GM19324 (cell line): ENCODE data around the gene OSBPL2.

ENCODE experiments used
- ATAC-seq: cut with Tn5 transposase; IDR thresholded peaks from one replicate; pipeline ENCODE4 v1.9.1; 2021; ENCODE audit warnings: mild to moderate bottlenecking, moderate library complexity; ENCODE audit not compliant: unreplicated experiment, low FRiP score

OSBPL2 gene

DNA sequence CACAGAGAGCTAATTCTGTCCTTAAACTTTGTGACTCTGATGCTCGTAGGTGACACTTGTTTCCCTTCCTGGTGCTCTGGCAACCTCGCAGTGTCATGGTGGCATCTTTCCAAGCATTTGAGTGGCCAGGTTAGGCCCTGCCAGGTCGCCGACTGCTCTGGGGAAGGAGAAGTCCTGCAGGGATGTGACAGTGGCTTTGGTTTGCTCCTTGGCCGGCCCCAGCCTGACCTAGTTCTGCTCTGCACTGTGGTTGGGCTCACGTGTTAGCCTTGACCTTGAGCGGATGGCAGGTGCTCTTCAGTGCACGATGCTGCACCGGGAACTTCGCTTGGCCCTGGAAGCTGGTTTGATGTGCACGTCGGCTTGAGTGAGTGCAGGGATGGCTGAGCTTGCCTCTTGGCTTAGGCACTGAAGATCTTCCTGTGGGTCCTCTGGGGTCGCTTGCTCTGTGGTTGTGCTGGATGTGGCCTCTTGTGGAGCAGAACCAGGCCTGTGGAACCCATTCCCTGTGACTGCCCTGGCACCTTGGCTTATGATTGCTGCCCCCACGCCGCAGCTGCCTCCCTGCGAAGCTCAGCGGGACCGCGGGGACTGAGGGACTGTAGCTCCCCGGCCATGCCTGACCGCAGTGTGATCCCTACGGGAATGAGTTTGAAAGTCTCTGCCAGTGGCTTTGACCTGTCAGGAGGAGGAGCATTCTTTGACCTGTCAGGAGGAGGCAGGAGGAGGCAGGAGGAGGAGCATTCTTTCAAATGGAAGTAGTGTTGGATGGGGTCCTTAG lies 8.7 kb downstream of the OSBPL2 start:
- no peak for ATAC-seq

DNA sequence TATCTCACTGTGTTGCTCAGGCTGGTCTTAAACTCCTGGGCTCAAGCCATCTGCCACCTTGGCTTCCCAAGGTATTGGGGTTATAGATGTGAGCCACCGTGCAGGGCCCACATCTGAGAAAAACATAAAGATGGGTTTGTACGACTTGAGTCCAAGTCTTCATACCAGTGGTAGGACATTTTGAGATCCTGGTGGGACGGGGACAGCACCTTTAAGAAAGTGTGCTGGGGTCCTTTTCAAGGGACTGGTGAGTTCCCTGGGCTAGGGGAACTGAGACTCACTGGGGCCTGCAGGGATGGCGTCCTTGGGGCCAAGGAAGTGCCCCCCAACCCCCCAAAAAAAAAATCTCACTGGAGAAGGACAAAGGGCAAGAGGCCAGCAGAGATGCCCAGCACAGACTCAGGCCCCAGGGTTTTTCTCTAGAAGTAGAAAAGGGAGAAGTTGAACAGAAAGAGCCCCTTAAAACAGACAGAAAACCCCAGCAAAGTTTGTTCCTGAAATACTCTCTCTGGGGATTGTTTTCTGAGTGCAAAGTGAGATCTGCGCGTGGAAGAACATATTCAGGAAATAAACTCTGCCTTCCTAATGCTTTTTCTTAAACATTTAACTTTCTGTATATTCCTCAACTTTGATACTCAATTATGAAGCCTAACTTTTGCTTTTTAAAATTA lies 10.7 kb downstream of the OSBPL2 start:
- no peak for ATAC-seq

DNA sequence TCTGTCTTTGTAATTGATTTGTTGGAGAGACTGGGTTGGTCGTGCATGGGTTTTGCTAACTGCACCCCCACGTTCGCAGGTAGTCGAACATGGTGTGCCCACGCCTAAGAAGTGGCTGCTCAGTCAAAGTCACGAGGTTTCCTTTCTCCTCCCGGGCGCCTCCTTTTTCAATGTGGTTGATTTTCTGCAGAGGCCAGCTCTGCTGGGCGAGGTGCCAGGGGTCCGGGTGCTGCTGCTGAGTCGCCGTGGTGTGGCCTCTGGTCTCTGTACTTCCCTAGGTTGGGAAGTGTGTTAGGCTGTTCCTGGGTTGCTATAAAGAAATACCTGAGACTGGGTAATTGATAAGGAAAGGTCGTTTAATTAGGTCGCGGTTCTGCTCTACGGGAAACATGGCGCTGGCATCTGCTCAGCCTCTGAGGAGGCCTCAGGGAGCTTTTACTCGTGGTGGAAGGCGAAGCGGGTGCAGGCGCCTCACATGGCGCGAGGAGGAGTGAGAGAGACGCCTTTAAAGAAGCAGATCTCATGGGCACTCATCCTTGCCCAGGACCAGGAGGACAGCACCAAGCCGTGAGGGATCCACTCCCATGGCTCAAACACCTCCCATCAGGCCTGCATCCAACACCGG lies 14.1 kb downstream of the OSBPL2 start:
- ATAC-seq: no peak

DNA sequence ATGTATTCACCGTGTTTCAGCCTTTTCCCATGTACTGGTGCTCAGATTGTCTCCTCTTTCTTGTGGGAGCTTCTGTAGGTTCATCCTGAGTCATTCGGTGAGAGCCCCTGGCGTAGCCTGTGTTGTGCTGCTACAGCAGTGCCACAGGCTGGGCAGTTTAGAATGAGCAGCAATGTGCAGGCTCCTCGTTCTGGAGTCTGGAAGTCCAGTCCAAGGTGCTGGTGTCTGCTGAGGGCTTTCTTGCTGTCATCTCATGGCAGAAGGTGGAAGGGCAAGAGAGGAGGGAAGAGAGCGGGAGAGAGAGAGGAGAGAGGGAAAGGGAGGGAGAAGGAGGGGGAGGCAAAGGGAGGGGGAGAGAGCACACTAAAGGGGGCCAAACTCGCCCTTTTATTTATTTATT lies 15.1 kb downstream of the OSBPL2 start:
- ATAC-seq: no peak

DNA sequence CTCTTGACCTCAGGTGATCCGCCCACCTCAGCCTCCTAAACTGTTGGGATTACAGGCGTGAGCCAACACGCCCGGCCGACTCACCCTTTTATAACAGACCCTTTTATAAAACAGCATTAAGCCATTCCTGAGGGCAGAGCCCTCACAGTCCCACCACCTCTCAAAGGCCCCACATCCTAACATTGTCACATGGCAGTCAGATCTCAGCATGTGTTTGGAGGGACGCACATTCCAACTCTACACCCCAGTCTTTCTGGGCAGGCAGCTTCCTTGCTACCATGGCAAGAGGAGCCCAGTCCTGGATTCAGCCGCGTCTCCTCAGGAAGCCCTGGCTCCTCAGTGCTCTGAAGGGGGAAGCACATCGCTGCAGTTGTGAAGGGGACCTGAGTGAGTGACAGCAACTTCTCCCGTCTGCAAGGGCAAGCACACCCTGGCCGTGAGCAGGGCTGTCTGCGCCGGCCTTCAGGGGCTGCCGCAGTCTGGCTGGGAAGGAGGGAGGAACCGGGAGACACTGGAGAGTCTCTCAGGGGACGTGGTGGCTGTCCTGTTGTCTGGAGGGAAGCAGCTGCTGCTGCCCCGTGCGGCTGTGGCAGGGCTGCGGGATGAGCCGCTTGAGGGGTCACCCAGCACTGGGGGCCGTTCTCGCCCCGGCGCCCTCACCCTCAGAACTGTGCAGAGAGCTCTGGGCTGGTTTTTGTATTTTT lies 15.9 kb downstream of the OSBPL2 start:
- no peak for ATAC-seq

DNA sequence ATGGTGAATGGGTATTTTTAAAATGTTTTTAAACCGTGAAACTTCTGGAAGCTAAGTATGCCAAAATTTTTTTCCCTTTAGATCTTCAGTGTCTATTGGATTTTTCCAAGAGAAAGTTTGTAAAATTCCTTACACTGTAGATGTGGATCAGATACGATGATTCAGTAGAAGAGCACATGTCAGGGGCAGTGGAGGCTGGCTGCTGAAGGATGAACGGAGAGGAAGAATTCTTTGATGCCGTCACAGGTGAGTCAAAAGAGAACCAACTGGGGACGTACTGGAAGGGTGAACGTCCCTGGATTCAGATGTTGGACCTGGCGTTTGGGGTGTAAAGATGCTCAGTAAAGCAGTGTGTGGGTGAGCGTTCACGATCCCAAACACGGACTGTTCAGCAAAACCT lies 17.7 kb downstream of the OSBPL2 start:
- no peak for ATAC-seq

DNA sequence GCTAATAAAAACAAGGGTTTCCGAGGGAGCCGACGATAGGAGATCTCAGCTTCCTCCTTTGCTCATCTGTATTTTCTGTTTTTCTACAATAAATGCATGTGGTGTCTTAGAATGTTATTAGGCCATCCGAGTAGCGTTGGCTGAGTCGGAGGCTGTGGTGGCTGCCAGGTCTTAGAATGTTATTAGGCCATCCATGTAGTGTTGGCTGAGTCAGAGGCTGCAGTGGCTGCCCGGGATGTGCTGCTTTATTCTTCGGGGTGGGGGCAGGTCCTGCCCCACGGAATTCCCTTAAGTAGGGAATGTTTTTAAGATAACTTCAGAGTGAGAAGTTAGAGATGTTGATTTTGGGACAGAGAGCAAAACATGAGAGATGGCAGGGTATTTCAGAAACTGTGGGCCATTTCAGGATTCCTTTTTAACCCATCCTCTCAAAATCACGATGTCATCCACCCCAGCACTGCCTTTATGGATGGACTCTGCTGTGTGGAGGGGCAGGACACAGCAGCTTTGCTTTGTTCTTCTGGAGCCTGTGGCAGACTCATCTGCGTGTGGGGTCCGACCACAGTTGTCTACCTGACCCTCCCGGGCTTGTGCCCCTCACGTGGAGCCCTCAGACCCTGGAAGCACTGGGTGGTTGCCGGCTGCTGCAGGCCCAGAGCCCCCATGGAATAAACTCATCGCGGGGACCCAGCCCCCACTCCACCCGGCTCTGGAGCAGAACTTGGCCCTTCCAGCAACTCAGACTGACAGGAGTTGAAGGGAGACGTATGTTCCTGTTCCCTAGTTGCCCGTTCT lies 20.4 kb downstream of the OSBPL2 start:
- ATAC-seq: no peak

DNA sequence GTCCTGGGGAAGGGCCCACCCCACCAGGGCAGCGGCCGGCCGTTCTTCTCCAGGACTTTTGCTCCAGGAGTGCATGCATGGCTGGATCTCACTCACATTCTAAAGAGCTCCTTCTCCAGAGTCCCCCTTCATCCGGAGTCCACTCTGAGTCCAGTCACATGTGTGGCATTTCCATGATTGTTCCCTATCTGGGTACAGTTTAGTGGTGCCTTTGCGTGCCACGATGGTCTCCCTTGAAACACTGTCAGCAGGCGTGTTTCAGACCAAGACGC lies 20.9 kb downstream of the OSBPL2 start:
- ATAC-seq: no peak

DNA sequence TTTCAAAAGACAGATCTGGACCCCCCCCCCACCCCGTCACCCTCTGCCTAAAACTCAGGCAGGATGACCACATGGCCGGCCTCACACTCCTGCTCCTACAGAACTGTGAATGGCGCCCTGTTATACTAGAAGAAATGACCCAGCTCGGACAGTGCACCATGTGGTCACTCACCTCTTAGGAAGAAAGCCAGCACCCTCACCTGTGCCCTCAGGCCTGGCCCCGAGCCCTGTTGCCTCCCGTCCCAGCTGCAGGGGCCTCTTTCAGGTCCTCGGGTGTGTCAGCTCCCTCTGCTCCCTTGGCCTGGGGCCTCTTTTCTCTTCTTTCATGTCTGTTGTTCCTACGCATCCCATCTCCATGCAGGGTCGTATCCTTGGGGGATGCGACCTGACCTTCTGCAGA lies 23.7 kb downstream of the OSBPL2 start:
- no peak for ATAC-seq

DNA sequence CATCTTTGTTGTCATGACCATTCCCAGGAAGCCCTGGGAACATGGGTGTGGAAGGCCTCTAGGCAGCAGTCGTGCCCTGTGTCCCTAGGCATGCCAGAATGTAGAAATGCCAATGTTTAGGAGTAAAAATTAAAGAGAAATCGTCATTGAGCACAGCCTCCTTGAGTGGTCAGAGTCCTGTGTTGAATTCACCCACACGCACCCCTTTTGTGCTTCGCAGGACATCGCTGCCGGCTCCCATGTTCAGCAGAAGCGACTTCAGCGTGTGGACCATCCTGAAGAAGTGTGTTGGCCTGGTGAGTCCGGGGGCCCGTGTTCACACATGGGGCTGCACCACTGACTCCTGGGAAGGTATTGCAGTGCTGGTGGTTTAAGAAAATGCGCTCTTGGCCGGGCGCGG lies 25.1 kb downstream of the OSBPL2 start:
- ATAC-seq: no peak

DNA sequence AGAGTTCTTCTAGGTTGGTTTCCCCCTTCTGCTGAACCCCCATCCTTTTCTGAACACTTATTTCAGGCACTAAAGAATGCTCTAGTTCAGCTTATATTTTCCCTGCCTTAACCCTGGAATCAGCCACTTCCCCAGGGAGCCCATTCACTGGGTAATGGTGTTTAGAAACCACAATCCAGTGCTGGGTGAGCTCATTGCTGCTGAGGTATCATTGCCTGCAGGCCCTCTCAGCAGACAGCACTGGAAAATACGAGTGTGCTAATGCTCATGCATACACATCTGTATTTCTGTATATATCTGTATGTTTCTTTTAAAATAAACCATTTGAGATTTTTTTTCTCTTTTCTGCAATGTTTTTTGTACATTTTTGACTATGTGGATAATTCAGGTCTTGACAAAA lies 27.0 kb downstream of the OSBPL2 start:
- ATAC-seq: no peak

DNA sequence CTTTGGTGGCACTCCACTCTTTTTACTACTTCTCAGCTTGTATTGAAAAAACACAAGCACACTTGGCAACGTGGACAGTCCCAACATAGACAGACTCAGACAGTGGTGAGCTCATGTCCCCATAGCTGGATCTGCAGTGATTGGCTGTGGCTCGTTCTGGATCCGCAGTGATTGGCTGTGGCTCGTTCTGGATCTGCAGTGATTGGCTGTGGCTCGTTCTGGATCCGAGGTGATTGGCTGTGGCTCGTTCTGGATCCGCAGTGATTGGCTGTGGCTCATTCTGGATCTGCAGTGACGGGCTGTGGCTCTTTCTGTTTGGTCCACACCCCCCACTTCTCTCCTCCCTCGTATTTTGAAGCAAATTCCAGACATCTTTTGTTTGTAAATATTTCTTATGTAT lies 28.0 kb downstream of the OSBPL2 start:
- ATAC-seq: no peak

DNA sequence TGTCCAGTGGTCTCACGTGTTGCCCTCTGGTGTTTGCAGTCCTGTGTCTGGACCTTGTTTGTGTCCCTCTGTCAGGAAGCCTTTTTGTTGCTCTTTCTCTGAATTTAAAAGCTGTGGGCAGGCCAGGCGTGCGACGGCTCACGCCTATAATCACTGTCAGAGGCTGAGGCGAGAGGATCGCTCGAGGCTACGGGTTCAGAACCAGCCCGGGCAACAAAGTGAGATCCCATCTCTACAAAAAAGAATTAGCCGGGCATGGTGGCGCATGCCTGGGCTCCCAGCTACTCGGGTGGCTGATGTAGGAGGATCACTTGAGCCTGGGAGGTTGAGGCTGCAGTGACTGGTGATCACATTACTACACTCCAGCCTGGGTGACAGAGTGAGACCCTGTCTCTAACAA lies 28.5 kb downstream of the OSBPL2 start:
- ATAC-seq: no peak

DNA sequence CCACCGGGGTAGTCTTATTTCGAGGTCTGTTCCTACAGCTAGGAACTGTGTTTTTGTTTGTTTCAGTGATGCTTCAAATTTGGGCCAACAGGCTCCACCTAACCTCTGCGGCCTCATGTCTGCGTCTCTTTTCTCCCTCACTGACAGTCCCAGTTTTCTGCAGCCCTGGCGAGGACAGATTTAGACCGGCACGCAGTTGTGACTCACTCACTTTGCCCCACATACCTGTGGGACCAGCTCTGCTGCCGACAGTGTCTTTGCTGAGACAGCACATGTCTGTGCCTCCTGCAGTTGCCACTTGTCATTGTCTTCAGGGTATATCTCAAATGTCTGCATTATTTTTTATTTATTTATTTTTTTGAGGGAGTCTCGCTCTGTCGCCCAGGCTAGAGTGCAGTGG lies 29.2 kb downstream of the OSBPL2 start:
- ATAC-seq: no peak

DNA sequence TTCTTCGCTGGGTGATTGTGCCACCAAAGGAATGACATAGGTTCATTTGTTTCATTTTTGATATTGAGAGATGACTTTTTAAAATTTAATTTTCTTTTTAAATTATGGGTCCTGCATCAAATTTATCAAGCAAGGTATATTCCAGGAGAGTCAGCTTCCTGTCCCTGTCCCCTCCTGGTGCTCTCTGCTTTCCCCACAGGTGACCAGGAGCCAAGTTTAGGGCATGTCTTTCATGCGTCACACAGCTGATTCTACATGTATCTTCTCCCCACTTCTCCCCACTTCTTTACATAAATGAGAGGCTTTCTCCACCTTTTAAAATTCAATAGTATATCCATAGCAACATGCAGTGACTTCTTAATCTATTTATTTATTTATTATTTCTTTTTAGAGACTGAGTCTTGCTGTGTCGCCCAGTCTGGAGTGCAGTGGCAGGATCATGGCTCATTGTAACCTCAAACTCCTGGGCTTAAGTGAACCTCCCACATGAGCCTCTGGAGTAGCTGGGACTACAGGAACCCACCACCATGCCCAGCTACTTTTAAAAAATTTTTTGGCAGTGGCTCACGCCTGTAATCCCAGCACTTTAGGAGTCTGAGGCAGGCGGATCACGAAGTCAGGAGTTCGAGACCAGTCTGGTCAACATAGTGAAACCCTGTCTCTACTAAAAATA lies 30.0 kb downstream of the OSBPL2 start:
- ATAC-seq: no peak

DNA sequence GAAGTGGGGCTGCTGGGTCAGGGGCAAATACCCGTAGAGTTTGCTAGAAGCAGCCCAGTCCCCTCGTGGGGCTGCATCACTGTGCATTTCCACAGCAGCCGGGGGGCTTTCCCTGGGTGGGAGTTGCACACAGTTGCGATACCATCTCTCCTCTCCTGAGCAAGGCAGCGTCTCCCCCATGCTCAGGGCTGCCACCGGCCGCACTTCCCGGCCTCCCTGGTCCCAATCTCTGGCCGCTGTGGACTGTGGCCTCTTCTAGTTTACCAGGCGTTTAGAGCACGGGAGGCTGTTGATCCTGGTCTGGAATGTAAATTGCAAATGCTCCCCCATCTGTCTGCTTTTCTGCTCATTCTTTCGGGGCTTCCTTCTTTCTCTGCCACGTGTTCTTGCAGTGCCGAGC lies 31.1 kb downstream of the OSBPL2 start:
- no peak for ATAC-seq

DNA sequence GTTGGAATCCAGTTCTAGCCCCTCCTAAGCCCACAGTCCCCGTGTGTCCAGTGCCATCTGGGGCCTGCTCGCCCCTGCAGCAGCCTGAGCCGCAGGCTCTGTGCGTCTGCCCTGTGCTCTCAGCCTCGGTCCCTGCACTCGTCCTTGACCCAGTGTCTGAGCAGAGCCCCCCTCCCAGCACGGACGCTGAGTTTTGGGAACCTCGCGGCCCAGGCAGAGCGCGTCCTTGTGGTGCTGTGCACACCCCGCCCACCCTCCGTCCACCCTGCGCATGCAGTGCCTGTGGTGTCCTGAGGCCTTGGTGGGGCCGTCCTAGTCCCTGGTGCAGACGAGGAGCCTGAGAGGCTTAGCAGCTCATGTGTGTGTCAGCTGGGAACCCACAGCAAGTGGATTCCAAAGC lies 31.6 kb downstream of the OSBPL2 start:
- ATAC-seq: no peak

DNA sequence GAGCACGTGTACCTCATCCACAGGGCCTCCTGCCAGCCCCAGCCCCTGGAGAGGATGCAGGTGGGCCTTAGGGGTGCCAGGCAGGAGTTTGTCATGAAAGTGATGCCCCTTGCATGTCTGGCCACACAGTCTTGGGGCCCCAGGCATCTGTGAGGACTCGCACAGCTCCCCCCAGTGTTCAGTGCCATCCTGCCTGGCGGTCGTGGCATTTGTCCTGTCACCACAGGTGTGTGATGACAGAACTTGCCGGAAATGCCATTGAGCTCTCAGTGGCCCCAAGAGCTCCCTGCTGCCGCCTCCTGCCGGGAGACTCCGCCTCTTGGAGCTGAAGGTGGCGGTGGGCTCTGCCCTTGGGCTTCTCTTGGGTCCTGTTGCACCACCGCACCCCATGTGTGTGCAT lies 33.9 kb downstream of the OSBPL2 start:
- ATAC-seq: no peak

DNA sequence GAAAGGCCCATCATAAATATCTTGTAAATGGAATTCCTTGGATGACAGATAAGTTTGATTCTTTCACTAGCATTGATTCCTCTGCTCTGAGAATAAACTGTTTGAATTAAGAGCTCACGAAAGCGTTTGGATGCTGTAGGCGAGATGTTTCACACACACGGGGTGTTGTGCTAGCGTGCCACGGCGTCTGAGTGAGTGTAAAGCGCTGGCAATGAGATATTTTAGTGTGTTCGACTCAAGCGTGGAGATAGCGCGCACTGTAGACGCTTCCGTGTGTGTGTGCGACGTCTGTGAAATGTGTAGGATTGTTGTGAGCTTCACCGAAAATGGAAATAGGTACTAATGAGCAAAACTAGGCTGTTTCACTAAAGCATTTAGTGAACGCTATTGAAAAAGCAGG lies 35.1 kb downstream of the OSBPL2 start:
- no peak for ATAC-seq

DNA sequence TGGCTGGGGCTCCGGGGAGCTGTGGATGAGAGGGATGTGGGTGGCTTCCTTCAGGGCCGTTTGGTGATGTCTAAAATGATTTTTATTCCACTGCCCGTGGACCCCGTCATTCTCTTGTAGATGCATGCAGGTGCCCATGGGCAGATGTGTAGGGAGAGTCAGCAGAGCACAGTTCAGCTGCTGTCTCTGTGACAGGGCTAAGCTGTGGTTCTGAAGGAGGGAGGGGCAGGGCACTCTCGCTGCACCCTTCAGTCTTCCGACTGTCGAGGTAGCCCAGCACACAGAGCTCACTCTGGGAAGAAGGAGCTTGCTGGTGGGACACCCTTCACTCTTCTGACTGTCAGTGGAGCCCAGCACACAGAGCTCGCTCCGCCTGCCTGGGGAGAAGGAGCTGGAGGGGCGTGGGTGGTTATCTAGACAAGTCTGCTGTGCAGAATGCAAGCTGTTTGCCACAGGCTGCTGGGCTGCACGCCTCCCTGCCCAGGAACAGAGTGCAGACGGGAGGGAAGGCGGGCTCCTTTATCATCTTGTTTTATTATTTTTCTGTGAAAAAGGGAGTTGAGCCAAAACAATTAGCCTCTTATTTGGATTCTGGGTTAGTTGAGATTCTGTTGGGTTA lies 36.1 kb downstream of the OSBPL2 start:
- ATAC-seq: no peak
